ENCODE results near the gene SLC25A31. TPM values are rescaled to one million over a fixed set of nuclear protein-coding genes. Genes with fewer than 3 reads are reported as not detected.

The SLC25A31 gene
- polyA plus RNA-seq, 1 donor from 2014 or later, result 0.28 TPM

DNA sequence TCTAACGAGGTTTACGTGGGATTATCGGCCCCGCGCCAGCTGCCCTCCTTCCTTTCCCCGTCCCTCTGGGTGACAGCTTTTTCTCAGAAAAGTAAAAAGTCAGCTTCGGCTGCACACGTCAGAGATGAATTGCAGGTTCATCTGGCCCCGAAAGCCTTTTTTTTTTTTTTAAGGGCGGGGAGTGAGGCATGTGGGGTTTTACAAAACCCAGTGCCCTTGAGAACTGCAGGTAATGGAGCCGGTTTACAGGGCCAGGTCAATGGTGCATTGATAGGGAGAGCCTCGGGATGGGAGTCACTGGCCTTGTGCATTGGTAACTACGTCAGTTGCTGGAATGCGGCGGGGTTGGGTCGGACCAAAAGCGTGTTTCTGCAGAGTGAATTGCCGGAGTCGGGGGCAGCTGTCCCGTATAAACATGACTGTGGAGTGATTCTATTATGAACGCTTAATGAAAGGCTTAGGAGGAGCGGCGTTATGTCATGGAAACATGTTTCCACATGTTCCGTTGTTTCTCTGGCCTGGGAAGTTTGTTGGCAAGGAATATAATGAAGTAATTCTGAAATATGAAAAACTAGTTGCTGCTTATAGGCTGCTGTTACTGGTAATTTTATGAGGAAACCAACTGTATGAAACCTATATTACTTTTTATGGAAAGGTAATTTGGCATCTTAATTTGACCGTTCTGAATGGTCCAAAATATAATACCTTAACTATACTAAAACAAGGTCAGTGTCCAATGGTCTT lies 53.0 kb downstream of the SLC25A31 start:
- Histone ChIP-seq H3K27me3 (ENCODE audit: insufficient read depth, low read depth, low read length) (no peaks in the 10 kb centered on the region), H3K4me3 (ENCODE audit: low read length) (peak overlapping the region; percentile 95), H3K4me2 (ENCODE audit: low read length) (peak overlapping the region; percentile 87), H3K9me3 (ENCODE audit: low read length) (no peaks in the 10 kb centered on the region), H3K79me2 (replicated peaks; ENCODE audit: insufficient read depth, low read length) (peaks cover 34% of the 10 kb centered on the region), H3K27ac (ENCODE audit: low read length) (peak overlapping the region; percentile 84), H3K9me2 (ENCODE audit: insufficient read depth, low read length) (no peaks in the 10 kb centered on the region), H3K36me3 (ENCODE audit: insufficient read depth, low read length) (no peaks in the 10 kb centered on the region), H3K9ac (ENCODE audit: low read length) (peak overlapping the region; percentile 86), H3F3A (ENCODE audit: insufficient read depth, low read length, poor library complexity, severe bottlenecking) (no peaks in the 10 kb centered on the region), H2AFZ (ENCODE audit: low read depth, low read length) (peak overlapping the region; percentile 75), H4K20me1 (ENCODE audit: insufficient read depth) (no peaks in the 10 kb centered on the region)
- TF ChIP-seq, protein P1, sequence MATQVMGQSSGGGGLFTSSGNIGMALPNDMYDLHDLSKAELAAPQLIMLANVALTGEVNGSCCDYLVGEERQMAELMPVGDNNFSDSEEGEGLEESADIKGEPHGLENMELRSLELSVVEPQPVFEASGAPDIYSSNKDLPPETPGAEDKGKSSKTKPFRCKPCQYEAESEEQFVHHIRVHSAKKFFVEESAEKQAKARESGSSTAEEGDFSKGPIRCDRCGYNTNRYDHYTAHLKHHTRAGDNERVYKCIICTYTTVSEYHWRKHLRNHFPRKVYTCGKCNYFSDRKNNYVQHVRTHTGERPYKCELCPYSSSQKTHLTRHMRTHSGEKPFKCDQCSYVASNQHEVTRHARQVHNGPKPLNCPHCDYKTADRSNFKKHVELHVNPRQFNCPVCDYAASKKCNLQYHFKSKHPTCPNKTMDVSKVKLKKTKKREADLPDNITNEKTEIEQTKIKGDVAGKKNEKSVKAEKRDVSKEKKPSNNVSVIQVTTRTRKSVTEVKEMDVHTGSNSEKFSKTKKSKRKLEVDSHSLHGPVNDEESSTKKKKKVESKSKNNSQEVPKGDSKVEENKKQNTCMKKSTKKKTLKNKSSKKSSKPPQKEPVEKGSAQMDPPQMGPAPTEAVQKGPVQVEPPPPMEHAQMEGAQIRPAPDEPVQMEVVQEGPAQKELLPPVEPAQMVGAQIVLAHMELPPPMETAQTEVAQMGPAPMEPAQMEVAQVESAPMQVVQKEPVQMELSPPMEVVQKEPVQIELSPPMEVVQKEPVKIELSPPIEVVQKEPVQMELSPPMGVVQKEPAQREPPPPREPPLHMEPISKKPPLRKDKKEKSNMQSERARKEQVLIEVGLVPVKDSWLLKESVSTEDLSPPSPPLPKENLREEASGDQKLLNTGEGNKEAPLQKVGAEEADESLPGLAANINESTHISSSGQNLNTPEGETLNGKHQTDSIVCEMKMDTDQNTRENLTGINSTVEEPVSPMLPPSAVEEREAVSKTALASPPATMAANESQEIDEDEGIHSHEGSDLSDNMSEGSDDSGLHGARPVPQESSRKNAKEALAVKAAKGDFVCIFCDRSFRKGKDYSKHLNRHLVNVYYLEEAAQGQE (IDR thresholded peaks at IDR 0.05; ENCODE audit: borderline replicate concordance), result no peak
- TF ChIP-seq SMC3 (conservative IDR thresholded peaks at IDR 0.05; ENCODE audit: poor library complexity) (no peak), RAD21 (conservative IDR thresholded peaks at IDR 0.05) (no peak), MXI1 (conservative IDR thresholded peaks at IDR 0.05; ENCODE audit: poor library complexity, severe bottlenecking) (no peak), EZH2 (IDR thresholded peaks at IDR 0.05; ENCODE audit: borderline replicate concordance, insufficient read depth, low read length, poor library complexity, severe bottlenecking) (no peak), EP300 (conservative IDR thresholded peaks at IDR 0.05; ENCODE audit: poor library complexity, severe bottlenecking) (no peak), TAF1 (IDR thresholded peaks at IDR 0.05; ENCODE audit: low read depth) (no peak), POLR2AphosphoS5 (IDR thresholded peaks at IDR 0.05) (no peak)
- TF ChIP-seq, protein P2, sequence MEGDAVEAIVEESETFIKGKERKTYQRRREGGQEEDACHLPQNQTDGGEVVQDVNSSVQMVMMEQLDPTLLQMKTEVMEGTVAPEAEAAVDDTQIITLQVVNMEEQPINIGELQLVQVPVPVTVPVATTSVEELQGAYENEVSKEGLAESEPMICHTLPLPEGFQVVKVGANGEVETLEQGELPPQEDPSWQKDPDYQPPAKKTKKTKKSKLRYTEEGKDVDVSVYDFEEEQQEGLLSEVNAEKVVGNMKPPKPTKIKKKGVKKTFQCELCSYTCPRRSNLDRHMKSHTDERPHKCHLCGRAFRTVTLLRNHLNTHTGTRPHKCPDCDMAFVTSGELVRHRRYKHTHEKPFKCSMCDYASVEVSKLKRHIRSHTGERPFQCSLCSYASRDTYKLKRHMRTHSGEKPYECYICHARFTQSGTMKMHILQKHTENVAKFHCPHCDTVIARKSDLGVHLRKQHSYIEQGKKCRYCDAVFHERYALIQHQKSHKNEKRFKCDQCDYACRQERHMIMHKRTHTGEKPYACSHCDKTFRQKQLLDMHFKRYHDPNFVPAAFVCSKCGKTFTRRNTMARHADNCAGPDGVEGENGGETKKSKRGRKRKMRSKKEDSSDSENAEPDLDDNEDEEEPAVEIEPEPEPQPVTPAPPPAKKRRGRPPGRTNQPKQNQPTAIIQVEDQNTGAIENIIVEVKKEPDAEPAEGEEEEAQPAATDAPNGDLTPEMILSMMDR (IDR thresholded peaks at IDR 0.05; ENCODE audit: poor library complexity, severe bottlenecking), result no peak

DNA sequence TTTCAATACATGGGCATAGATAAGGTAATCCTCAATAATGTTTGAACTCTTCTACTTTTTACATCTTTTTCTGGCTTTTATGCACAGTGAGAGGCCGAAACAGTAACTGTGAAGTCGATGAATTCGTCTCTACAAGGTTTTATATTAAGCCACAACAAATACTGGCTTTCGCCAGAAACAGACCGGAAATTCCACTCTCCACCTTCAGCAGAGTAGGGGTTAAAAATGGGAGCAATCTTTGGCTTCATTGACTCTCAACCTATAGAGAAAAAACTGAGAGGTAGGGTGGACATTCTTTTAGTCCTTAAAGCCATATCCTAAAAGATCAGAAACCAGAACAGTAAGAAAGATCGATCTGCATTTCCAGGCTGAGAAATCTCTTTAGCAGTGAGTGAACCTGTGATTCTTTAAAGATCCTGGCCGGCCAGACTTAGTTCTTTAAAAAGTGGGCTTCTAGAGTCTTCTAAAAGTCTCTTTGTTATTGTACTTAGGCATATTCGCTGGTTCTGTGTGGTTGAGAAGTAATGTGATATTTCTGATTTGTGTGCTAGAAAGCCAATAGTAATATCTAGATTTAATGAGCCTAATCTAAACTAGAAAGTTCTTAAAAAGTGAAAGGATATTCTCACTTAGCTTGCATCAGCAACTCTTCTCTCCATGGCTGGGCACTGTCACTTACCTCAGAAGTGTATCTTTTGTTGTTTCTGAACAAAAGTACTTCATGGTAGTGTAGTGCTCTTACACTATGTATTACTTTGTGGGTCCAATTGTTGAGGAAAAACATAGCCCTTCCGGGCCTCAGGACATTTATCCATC lies 54.0 kb downstream of the SLC25A31 start:
- H3K9me3 ChIP-seq (ENCODE audit: low read length), result no peaks in the 10 kb centered on the region
- no peaks in the 10 kb centered on the region for H3F3A ChIP-seq (ENCODE audit: insufficient read depth, low read length, poor library complexity, severe bottlenecking)
- no peaks in the 10 kb centered on the region for H3K9me2 ChIP-seq (ENCODE audit: insufficient read depth, low read length)
- H2AFZ ChIP-seq (ENCODE audit: low read depth, low read length), result no peak overlapping the region
- no peak overlapping the region for H3K9ac ChIP-seq (ENCODE audit: low read length)
- H3K36me3 ChIP-seq (ENCODE audit: insufficient read depth, low read length), result no peaks in the 10 kb centered on the region
- peaks cover 34% of the 10 kb centered on the region for H3K79me2 ChIP-seq (replicated peaks; ENCODE audit: insufficient read depth, low read length)
- H3K27me3 ChIP-seq (ENCODE audit: insufficient read depth, low read depth, low read length), result no peaks in the 10 kb centered on the region
- peak overlapping the region; percentile 87 for H3K4me2 ChIP-seq (ENCODE audit: low read length)
- peak overlapping the region; percentile 95 for H3K4me3 ChIP-seq (ENCODE audit: low read length)
- H4K20me1 ChIP-seq (ENCODE audit: insufficient read depth), result no peaks in the 10 kb centered on the region
- TF ChIP-seq EP300 (conservative IDR thresholded peaks at IDR 0.05; ENCODE audit: poor library complexity, severe bottlenecking) (no peak), MXI1 (conservative IDR thresholded peaks at IDR 0.05; ENCODE audit: poor library complexity, severe bottlenecking) (no peak), TAF1 (IDR thresholded peaks at IDR 0.05; ENCODE audit: low read depth) (no peak), RAD21 (conservative IDR thresholded peaks at IDR 0.05) (no peak), POLR2AphosphoS5 (IDR thresholded peaks at IDR 0.05) (no peak), SMC3 (conservative IDR thresholded peaks at IDR 0.05; ENCODE audit: poor library complexity) (no peak), EZH2 (IDR thresholded peaks at IDR 0.05; ENCODE audit: borderline replicate concordance, insufficient read depth, low read length, poor library complexity, severe bottlenecking) (no peak)
- TF ChIP-seq, protein P2 (IDR thresholded peaks at IDR 0.05; ENCODE audit: poor library complexity, severe bottlenecking), result no peak
- TF ChIP-seq, protein P1 (IDR thresholded peaks at IDR 0.05; ENCODE audit: borderline replicate concordance), result no peak
- no peak overlapping the region for H3K27ac ChIP-seq (ENCODE audit: low read length)
